Measurements from ENCODE around the gene STEAP1B.

DNA sequence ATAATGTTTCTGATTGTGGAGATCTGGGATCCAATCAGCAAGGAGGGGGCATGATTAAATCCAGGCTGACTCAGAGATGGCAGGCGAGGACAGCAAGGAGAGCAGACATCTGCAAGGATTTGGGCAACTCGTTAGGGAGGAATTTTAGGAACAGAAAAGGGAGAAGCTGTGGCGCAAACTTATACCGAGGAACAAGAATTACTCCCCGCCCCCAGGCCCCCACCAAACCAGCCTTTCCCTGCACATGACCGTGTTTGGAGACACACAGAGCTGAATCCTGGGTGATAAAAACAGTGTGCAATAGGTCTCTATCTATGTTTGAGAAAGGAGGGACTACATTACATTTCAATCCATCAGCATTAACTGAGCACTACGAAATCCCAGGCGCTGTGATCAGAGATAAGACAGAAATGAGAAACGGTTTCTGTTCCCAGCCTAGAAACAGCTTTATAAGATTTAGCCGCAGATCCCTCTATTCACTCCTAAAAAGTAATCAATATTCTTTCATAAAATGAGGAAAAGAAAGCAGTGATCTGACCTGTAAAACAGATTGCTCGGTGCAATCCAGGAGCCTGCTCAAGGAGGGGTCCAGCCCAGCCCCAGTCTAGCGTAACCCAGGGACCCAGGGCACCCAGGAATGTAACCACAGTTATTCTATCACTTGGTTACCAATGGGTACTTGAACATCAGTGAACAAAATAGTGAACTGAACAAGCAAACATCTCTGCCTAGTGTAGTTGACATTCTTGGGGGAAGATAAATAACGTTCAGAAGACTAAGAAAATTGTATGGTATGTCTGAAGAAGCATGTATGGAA is 105.9 kb downstream of the STEAP1B start:
- TF ChIP-seq CTCF (IDR thresholded peaks at IDR 0.05; ENCODE audit: insufficient read depth, low read length, poor library complexity, severe bottlenecking), result no peak
- no peak for TF ChIP-seq EZH2phosphoT487 (conservative IDR thresholded peaks at IDR 0.05; ENCODE audit: low read length)

All from SU-DHL-6 (cell line).